Measurements from ENCODE around the gene MIS18BP1. TPM values are rescaled to one million over a fixed set of nuclear protein-coding genes. Genes with fewer than 3 reads are reported as not detected.

The MIS18BP1 gene
- total and polyA plus RNA-seq, 2 of the 4 experiments (the other 2 are of a cell fraction) = 10.6 to 18.6 TPM

- Histone ChIP-seq H3K56ac (ENCODE audit: extremely low read depth, insufficient read depth, low read length) (no peak overlapping the region), H4K91ac (ENCODE audit: insufficient read depth, low read depth, low read length) (no peak overlapping the region), H2BK15ac (ENCODE audit: low read depth, low read length) (no peak overlapping the region), H3K4ac (ENCODE audit: low read depth, low read length) (no peak overlapping the region), H3K14ac (replicated peaks; ENCODE audit: low read depth, low read length) (no peak overlapping the region), H3K4me1 (ENCODE audit: control insufficient read depth, insufficient read depth, low read length) (no peaks in the 10 kb centered on the region), H3K23ac (ENCODE audit: low read depth, low read length) (no peak overlapping the region), H3K18ac (ENCODE audit: low read depth, low read length) (no peak overlapping the region), H4K5ac (ENCODE audit: low read depth, low read length) (no peak overlapping the region), H3K9me3 (ENCODE audit: control insufficient read depth, insufficient read depth, low read length) (no peaks in the 10 kb centered on the region), H3K36me3 (ENCODE audit: control insufficient read depth, insufficient read depth, low read length) (peaks cover 7% of the 10 kb centered on the region), H2BK20ac (ENCODE audit: low read depth, low read length) (no peak overlapping the region), H3K79me1 (ENCODE audit: low read depth in 1 of 2, low read length in 2 of 2) (0 out of 4 replicates have a peak, but pooled peaks cover 0 to 4% of the 10 kb centered on the region in 2 experiments), H3K4me3 (ENCODE audit: insufficient read depth, low read depth, low read length) (no peak overlapping the region), H2BK5ac (ENCODE audit: low read depth, low read length, poor library complexity, severe bottlenecking) (no peak overlapping the region), H3K4me2 (ENCODE audit: low read depth, low read length) (no peak overlapping the region), H2AK9ac (replicated peaks; ENCODE audit: low read depth, low read length, poor library complexity) (no peak overlapping the region), H3K9ac (ENCODE audit: low read depth, low read length) (no peak overlapping the region), H4K8ac (ENCODE audit: low read depth in 2 of 2, low read length in 2 of 2) (no peak overlapping the region), H2AK5ac (ENCODE audit: low read depth, low read length) (no peak overlapping the region), H3K27ac (ENCODE audit: insufficient read depth, low read length) (no peak overlapping the region), H4K20me1 (ENCODE audit: insufficient read depth, low read length) (no peaks in the 10 kb centered on the region), H3K27me3 (ENCODE audit: control insufficient read depth, insufficient read depth, low read length) (no peaks in the 10 kb centered on the region), H2AFZ (replicated peaks; ENCODE audit: low read length, poor library complexity) (no peak overlapping the region), H3K9me1 (ENCODE audit: insufficient read depth, low read length) (no peaks in the 10 kb centered on the region), H2BK120ac (ENCODE audit: low read depth, low read length) (no peak overlapping the region)
- no TSS peak for BruUV-seq (replicated peaks)
- no peak for ATAC-seq (ENCODE audit: low read depth)
- dilution Hi-C loops (cut with HindIII; ENCODE audit: low sequenced_read_pairs, unreplicated experiment) (no loop called here), intact Hi-C loops (cut with micrococcal nuclease) (no loop called here), in situ Hi-C loops (cut with MboI; ENCODE audit: low sequenced_read_pairs) (no loop called here)
- no peak for TF ChIP-seq MAFK (IDR thresholded peaks at IDR 0.05; ENCODE audit: low read depth, low read length)
- TF ChIP-seq SMC3 (IDR thresholded peaks at IDR 0.05; ENCODE audit: low read depth, low read length) = no peak
- TF ChIP-seq CTCF (conservative IDR thresholded peaks at IDR 0.05; ENCODE audit: low read depth, low read length) = no peak
- TF ChIP-seq RCOR1 (IDR thresholded peaks at IDR 0.05; ENCODE audit: insufficient replicate concordance, low read length) = no peak
- no peak for TF ChIP-seq POLR2A (IDR thresholded peaks at IDR 0.05; ENCODE audit: low read depth, low read length)
- no peak for TF ChIP-seq RFX5 (IDR thresholded peaks at IDR 0.05; ENCODE audit: low read depth, low read length)
- TF ChIP-seq BHLHE40 (IDR thresholded peaks at IDR 0.05; ENCODE audit: low read depth, low read length) = no peak
- no peak for TF ChIP-seq CHD1 (IDR thresholded peaks at IDR 0.05; ENCODE audit: low read depth, low read length)
- TF ChIP-seq ELK1 (IDR thresholded peaks at IDR 0.05; ENCODE audit: borderline replicate concordance, low read depth, low read length) = no peak
- no peak for TF ChIP-seq MXI1 (IDR thresholded peaks at IDR 0.05; ENCODE audit: borderline replicate concordance, low read depth, low read length)
- no peak for TF ChIP-seq FOS (IDR thresholded peaks at IDR 0.05; ENCODE audit: low read depth, low read length)
- DNase-seq = no peak
- ChIA-PET CTCF (no interaction called here), POLR2A (ENCODE audit: unreplicated experiment) (no interaction called here)
- WGBS, 2 experiments (ENCODE audit: extremely low coverage in 2 of 2, insufficient read length in 1 of 2) = no CpG with 5 or more reads among the region's 1 CpG
Observed at GRCh38 chr14:45210159-45210558, 42.8 kb downstream of the MIS18BP1 start.
